ENCODE data around the gene IFITM10. TPM values are rescaled to one million over a fixed set of nuclear protein-coding genes. Genes with fewer than 3 reads are reported as not detected.

The IFITM10 gene
- total and polyA plus RNA-seq, 10 of the 15 experiments (the other 5 are each of a cell fraction or from before 2014, with no cell fraction given) = 0.04 to 0.27 TPM; not detected in 8

DNA sequence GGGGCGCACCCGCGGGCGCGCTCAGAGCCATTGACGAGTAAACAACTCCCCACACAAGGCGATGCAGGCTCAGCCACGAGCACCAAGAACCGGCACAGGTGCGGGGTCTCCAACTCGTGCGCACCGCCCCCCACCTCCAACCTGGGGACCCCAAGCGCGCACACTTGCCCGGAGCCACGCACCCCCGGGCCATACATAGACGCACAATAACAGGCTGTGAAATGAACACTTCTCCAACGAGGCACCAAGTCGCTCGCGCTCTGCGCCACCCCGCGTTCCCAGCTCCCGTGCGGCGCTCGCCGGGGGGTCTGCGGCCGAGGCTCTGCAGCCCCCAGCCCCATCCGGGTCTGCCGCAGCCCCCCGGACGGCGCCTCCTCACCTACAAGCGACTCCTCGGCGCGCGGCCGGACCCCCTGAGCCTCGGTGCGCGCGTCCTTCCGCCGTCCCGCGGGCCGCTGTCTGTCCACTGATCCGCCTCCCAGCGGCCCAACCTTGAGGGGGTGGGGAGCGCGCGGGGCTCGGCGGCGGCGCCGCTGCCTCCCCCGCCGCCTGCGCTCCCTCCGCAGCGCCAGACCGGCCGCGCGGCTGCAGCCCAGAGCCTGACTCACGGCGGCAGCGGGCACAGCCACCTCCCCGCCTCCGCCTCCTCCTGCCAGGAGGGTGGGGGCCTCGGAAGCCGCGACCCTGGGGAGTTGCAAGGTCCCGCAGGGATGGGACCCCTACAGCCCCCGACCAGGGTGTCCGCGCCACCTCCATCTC lies 1.6 kb downstream of the IFITM10 start:
- Histone ChIP-seq H3K27ac (ENCODE audit: control insufficient read depth, insufficient read depth) (no peak overlapping the region), H2AFZ (ENCODE audit: control insufficient read depth, low read depth, low read length) (no peak overlapping the region), H3K79me2 (ENCODE audit: control insufficient read depth, insufficient read depth, low read length) (no peaks in the 10 kb centered on the region), H3K9me3 (replicated peaks; ENCODE audit: control insufficient read depth, insufficient read depth, low read length) (no peaks in the 10 kb centered on the region; the same call in 2 of the 3 replicates), H3K36me3 (ENCODE audit: control insufficient read depth in 2 of 2, insufficient read depth in 2 of 2, low read length in 1 of 2) (no peaks in the 10 kb centered on the region), H3K9ac (ENCODE audit: control insufficient read depth, insufficient read depth, low read length) (no peak overlapping the region), H3K4me3 (no peak overlapping the region), H3K4me2 (ENCODE audit: control insufficient read depth, insufficient read depth) (no peak overlapping the region), H3K4me1 (ENCODE audit: control insufficient read depth, insufficient read depth, low read length) (no peaks in the 10 kb centered on the region), H4K20me1 (ENCODE audit: control insufficient read depth, insufficient read depth) (no peaks in the 10 kb centered on the region), H3K27me3 (replicated peaks in 1 of 2; ENCODE audit: control insufficient read depth in 2 of 2, insufficient read depth in 2 of 2, low read length in 1 of 2) (no peaks in the 10 kb centered on the region; a peak in 1 of 4 replicates)
- ChIA-PET CTCF (no interaction called here), POLR2A (no interaction called here), SMC1A (ENCODE audit: uncharacterized antibody, unreplicated experiment) (no interaction called here), RAD21 (ENCODE audit: unreplicated experiment) (interaction anchor here (0.5 kb wide), 1 partner anchor 9 kb away, joined by 4 read pairs; no protein-coding TSS in a partner anchor)
- FAIRE-seq (no peak), DNase-seq (ENCODE audit: low read depth, low spot score) (no peak), ATAC-seq (no peak)
- 31% methylated on average over 76 of the region's 84 CpGs for WGBS (ENCODE audit: insufficient coverage, insufficient replicate concordance, low lambda C conversion rate, missing lambda C conversion rate)
- BruUV-seq (replicated peaks) = no TSS peak
- intact Hi-C loops (cut with micrococcal nuclease; ENCODE audit: unreplicated experiment) = no loop called here
- in situ Hi-C loops (cut with MboI) = no loop called here
- no peak for TF ChIP-seq ZBED1 (IDR thresholded peaks at IDR 0.05; ENCODE audit: borderline replicate concordance)
- TF ChIP-seq, protein P1, sequence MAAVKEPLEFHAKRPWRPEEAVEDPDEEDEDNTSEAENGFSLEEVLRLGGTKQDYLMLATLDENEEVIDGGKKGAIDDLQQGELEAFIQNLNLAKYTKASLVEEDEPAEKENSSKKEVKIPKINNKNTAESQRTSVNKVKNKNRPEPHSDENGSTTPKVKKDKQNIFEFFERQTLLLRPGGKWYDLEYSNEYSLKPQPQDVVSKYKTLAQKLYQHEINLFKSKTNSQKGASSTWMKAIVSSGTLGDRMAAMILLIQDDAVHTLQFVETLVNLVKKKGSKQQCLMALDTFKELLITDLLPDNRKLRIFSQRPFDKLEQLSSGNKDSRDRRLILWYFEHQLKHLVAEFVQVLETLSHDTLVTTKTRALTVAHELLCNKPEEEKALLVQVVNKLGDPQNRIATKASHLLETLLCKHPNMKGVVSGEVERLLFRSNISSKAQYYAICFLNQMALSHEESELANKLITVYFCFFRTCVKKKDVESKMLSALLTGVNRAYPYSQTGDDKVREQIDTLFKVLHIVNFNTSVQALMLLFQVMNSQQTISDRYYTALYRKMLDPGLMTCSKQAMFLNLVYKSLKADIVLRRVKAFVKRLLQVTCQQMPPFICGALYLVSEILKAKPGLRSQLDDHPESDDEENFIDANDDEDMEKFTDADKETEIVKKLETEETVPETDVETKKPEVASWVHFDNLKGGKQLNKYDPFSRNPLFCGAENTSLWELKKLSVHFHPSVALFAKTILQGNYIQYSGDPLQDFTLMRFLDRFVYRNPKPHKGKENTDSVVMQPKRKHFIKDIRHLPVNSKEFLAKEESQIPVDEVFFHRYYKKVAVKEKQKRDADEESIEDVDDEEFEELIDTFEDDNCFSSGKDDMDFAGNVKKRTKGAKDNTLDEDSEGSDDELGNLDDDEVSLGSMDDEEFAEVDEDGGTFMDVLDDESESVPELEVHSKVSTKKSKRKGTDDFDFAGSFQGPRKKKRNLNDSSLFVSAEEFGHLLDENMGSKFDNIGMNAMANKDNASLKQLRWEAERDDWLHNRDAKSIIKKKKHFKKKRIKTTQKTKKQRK (IDR thresholded peaks at IDR 0.05; ENCODE audit: low read depth, low read length) = no peak
- peak; percentile 26; the same call in 1 of the 2 replicates for TF ChIP-seq POLR2A (IDR thresholded peaks at IDR 0.05; ENCODE audit: low read depth, low read length)
- TF ChIP-seq, protein P2, sequence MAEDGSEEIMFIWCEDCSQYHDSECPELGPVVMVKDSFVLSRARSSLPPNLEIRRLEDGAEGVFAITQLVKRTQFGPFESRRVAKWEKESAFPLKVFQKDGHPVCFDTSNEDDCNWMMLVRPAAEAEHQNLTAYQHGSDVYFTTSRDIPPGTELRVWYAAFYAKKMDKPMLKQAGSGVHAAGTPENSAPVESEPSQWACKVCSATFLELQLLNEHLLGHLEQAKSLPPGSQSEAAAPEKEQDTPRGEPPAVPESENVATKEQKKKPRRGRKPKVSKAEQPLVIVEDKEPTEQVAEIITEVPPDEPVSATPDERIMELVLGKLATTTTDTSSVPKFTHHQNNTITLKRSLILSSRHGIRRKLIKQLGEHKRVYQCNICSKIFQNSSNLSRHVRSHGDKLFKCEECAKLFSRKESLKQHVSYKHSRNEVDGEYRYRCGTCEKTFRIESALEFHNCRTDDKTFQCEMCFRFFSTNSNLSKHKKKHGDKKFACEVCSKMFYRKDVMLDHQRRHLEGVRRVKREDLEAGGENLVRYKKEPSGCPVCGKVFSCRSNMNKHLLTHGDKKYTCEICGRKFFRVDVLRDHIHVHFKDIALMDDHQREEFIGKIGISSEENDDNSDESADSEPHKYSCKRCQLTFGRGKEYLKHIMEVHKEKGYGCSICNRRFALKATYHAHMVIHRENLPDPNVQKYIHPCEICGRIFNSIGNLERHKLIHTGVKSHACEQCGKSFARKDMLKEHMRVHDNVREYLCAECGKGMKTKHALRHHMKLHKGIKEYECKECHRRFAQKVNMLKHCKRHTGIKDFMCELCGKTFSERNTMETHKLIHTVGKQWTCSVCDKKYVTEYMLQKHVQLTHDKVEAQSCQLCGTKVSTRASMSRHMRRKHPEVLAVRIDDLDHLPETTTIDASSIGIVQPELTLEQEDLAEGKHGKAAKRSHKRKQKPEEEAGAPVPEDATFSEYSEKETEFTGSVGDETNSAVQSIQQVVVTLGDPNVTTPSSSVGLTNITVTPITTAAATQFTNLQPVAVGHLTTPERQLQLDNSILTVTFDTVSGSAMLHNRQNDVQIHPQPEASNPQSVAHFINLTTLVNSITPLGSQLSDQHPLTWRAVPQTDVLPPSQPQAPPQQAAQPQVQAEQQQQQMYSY (CRISPR knock-in tag; IDR thresholded peaks at IDR 0.05) = no peak
- peak; percentile 39 for TF ChIP-seq HDAC6 (IDR thresholded peaks at IDR 0.05; ENCODE audit: unreplicated experiment)
- TF ChIP-seq ETV6 (conservative IDR thresholded peaks at IDR 0.05 in 1 of 2, IDR thresholded peaks at IDR 0.05 in 1 of 2; ENCODE audit: borderline replicate concordance in 1 of 2, low read depth in 1 of 2) = no peak
- no peak for TF ChIP-seq EGR1 (IDR thresholded peaks at IDR 0.05; ENCODE audit: borderline replicate concordance in 1 of 2, low read depth in 2 of 2, low read length in 2 of 2)
- no peak for TF ChIP-seq NFXL1 (IDR thresholded peaks at IDR 0.05; ENCODE audit: borderline replicate concordance)
- TF ChIP-seq, protein P3, sequence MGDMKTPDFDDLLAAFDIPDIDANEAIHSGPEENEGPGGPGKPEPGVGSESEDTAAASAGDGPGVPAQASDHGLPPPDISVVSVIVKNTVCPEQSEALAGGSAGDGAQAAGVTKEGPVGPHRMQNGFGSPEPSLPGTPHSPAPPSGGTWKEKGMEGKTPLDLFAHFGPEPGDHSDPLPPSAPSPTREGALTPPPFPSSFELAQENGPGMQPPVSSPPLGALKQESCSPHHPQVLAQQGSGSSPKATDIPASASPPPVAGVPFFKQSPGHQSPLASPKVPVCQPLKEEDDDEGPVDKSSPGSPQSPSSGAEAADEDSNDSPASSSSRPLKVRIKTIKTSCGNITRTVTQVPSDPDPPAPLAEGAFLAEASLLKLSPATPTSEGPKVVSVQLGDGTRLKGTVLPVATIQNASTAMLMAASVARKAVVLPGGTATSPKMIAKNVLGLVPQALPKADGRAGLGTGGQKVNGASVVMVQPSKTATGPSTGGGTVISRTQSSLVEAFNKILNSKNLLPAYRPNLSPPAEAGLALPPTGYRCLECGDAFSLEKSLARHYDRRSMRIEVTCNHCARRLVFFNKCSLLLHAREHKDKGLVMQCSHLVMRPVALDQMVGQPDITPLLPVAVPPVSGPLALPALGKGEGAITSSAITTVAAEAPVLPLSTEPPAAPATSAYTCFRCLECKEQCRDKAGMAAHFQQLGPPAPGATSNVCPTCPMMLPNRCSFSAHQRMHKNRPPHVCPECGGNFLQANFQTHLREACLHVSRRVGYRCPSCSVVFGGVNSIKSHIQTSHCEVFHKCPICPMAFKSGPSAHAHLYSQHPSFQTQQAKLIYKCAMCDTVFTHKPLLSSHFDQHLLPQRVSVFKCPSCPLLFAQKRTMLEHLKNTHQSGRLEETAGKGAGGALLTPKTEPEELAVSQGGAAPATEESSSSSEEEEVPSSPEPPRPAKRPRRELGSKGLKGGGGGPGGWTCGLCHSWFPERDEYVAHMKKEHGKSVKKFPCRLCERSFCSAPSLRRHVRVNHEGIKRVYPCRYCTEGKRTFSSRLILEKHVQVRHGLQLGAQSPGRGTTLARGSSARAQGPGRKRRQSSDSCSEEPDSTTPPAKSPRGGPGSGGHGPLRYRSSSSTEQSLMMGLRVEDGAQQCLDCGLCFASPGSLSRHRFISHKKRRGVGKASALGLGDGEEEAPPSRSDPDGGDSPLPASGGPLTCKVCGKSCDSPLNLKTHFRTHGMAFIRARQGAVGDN (IDR thresholded peaks at IDR 0.05) = no peak
- TF ChIP-seq BHLHE40 (IDR thresholded peaks at IDR 0.05; ENCODE audit: borderline replicate concordance in 1 of 2, low read depth in 2 of 2, low read length in 1 of 2) = no peak
- no peak for TF ChIP-seq HDGF (IDR thresholded peaks at IDR 0.05)
- TF ChIP-seq ESRRA (IDR thresholded peaks at IDR 0.05; ENCODE audit: low read length) = no peak

Data from GM12878 (cell line).